H54 (cell line): ENCODE measurements around the gene VSIG10L2.
"Not testable (repeated sequence)": the region's sequence is repeated elsewhere in the genome, so short reads cannot be mapped to it uniquely, and the experiment has no call there.

ENCODE experiments used
- DNase-seq: peaks from one replicate; pipeline ENCODE4 v3.0.0; 2011; ENCODE audit warnings: low spot score, mixed read lengths; ENCODE audit not compliant: insufficient read length
- FAIRE-seq: peaks from 3 replicates; lab custom pipeline; 2011; peaks lifted over from hg19 to GRCh38; lab: Jason Lieb, UNC
- POLR2A ChIP-seq: IDR thresholded peaks from 2 replicates; pipeline ENCODE4 v1.6.1; 2011; ENCODE audit warnings: low read depth, mild to moderate bottlenecking, low read length

Gene VSIG10L2

GRCh38 chr11:125978181-125978716 is 32.4 kb downstream of the VSIG10L2 start:
- no peak for TF ChIP-seq POLR2A
- no peak for DNase-seq
- FAIRE-seq = no peak

GRCh38 chr11:125978778-125979407 is 33.0 kb downstream of the VSIG10L2 start:
- FAIRE-seq = no peak
- no peak for TF ChIP-seq POLR2A
- DNase-seq = no peak

- no peak for TF ChIP-seq POLR2A
- FAIRE-seq (no peak), DNase-seq (no peak)
Measured at GRCh38 chr11:125979511-125979910, 33.7 kb downstream of the VSIG10L2 start.

GRCh38 chr11:125980436-125980835 is 34.6 kb downstream of the VSIG10L2 start:
- TF ChIP-seq POLR2A = no peak
- FAIRE-seq = no peak
- no peak for DNase-seq

- DNase-seq (no peak), FAIRE-seq (no peak)
- no peak for TF ChIP-seq POLR2A
Measured at GRCh38 chr11:125982348-125982730, 36.5 kb downstream of the VSIG10L2 start.

- not testable (repeated sequence) for FAIRE-seq, DNase-seq
Measured at GRCh38 chr11:125985956-125986355, 40.1 kb downstream of the VSIG10L2 start.

- DNase-seq = no peak
- no peak for TF ChIP-seq POLR2A
- no peak for FAIRE-seq
Measured at GRCh38 chr11:125987066-125987641, 41.3 kb downstream of the VSIG10L2 start.

GRCh38 chr11:125990244-125990643 is 44.4 kb downstream of the VSIG10L2 start:
- no peak for TF ChIP-seq POLR2A

GRCh38 chr11:125992893-125993292 is 47.0 kb downstream of the VSIG10L2 start:
- DNase-seq (no peak), FAIRE-seq (no peak)
- TF ChIP-seq POLR2A = no peak

More at GRCh38 chr11:125990244-125990643, 44.4 kb downstream of the VSIG10L2 start:
- FAIRE-seq = no peak
- peak; percentile 5 for DNase-seq

GRCh38 chr11:125994509-125994908 is 48.7 kb downstream of the VSIG10L2 start:
- no peak for FAIRE-seq
- TF ChIP-seq POLR2A = no peak
- DNase-seq = no peak

GRCh38 chr11:125995313-125995712 is 49.5 kb downstream of the VSIG10L2 start:
- TF ChIP-seq POLR2A = no peak
- no peak for DNase-seq
- FAIRE-seq = no peak

- no peak for DNase-seq
- TF ChIP-seq POLR2A = no peak
Measured at GRCh38 chr11:125998267-125998666, 52.4 kb downstream of the VSIG10L2 start.

GRCh38 chr11:125999234-125999880 is 53.5 kb downstream of the VSIG10L2 start:
- no peak for TF ChIP-seq POLR2A
- DNase-seq (no peak), FAIRE-seq (no peak)

More at GRCh38 chr11:125998267-125998666, 52.4 kb downstream of the VSIG10L2 start:
- no peak for FAIRE-seq

- no peak for DNase-seq
- no peak for TF ChIP-seq POLR2A
- FAIRE-seq = no peak
Measured at GRCh38 chr11:126002181-126002580, 56.3 kb downstream of the VSIG10L2 start.
